Tibial artery (tissue), 4 donors: ENCODE results near the gene TMEM51.

Experiments used
- DNase-seq, 2 donors: peaks; one replicate each; pipeline ENCODE4 v3.0.0-alpha.2; 2019
- H3K27ac ChIP-seq, 2 donors: fragments of 200-600 bp; sonication (generic) in 1 of 2; 1 replicate in 1 of 2; 2 replicates in 1 of 2; pipeline ENCODE4 v1.5.1; 2018 to 2019; ENCODE audit warnings: mild to moderate bottlenecking in 1 of 2
- H3K27me3 ChIP-seq, 2 donors: fragments of 200-600 bp; sonication (generic) in 1 of 2; one replicate each; pipeline versions ENCODE4 v1.5.1 to v1.6.0; 2016 to 2019
- H3K36me3 ChIP-seq, 3 donors: fragments of 200-600 bp; sonication (generic) in 2 of 3; one replicate each; pipeline ENCODE4 v1.5.1; 2016 to 2019; ENCODE audit warnings: mild to moderate bottlenecking in 2 of 3
- H3K4me1 ChIP-seq, 4 donors: fragments of 200-600 bp; sonication (generic) in 2 of 4; 1 replicate in 3 of 4; 2 replicates in 1 of 4; pipeline ENCODE4 v1.5.1; 2016 to 2019
- H3K4me3 ChIP-seq, 2 donors: fragments of 200-600 bp; sonication (generic) in 1 of 2; 1 replicate in 1 of 2; 2 replicates in 1 of 2; pipeline ENCODE4 v1.5.1; 2018 to 2019; ENCODE audit warnings: mild to moderate bottlenecking in 2 of 2
- H3K9me3 ChIP-seq, 3 donors: fragments of 200-600 bp; sonication (generic) in 1 of 3; one replicate each; pipeline ENCODE4 v1.5.1; 2016 to 2019
- intact Hi-C: fragments of 100-400 bp; cut with DNase I; formaldehyde crosslinking; loops from one replicate; pipeline ENCODE4 v1.15.0; 2023; ENCODE audit warnings: low total_unique reads
- TF ChIP-seq, protein P1 (sequence below), 2 experiments: fragments of 200-600 bp in 1 of 2; fragments of 450-650 bp in 1 of 2; IDR thresholded peaks; one replicate each; pipeline ENCODE4 v1.5.1; 2017 to 2019; ENCODE audit warnings: antibody characterized with exemption in 2 of 2, mild to moderate bottlenecking in 1 of 2, moderate library complexity in 1 of 2

Gene TMEM51

DNA sequence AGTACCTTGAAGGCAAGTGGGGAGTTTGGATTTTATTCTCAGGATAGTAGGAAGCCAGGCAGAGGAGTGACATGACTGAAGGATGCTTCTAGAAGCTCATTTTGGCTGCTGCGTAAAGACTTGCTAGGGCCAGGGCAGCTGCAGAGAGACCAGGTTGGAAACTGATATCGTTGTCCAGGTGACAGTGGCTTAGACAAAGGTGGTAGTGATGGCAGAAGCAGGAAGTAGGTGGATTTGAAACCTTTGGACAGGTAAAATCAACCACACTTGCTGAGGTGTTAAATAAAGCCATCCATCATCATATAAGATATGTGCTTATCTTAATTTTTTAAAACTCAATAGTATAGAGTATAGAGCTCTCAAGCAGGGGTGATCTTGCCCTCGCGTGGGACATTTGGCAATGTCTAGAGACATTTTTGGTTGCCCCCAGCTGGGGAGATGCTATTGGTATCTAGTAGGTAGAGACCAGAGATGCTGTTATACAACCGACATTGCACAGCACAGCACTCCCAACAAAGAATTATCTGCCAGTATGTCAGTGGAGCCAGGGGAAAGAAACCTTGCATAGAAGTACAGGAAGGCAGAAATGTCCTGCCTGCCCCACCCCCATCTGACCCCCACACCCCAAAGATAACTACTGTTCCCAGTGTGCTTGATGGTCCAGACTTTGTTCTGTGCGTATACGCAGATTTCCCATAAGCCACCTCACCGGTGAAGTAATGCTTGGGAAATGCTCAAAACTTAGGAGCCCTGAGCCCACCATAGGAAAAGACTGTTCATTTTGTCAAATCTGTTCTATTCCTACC is 31.1 kb downstream of the TMEM51 start:
- H3K4me1 ChIP-seq = peaks cover 0 to 16% (median 1%) of the 10 kb centered on the region in 4 donors
- intact Hi-C loops = no loop called here
- H3K27ac ChIP-seq = no peak overlapping the region
- H3K9me3 ChIP-seq = no peaks in the 10 kb centered on the region
- no peaks in the 10 kb centered on the region for H3K36me3 ChIP-seq
- TF ChIP-seq, protein P1, sequence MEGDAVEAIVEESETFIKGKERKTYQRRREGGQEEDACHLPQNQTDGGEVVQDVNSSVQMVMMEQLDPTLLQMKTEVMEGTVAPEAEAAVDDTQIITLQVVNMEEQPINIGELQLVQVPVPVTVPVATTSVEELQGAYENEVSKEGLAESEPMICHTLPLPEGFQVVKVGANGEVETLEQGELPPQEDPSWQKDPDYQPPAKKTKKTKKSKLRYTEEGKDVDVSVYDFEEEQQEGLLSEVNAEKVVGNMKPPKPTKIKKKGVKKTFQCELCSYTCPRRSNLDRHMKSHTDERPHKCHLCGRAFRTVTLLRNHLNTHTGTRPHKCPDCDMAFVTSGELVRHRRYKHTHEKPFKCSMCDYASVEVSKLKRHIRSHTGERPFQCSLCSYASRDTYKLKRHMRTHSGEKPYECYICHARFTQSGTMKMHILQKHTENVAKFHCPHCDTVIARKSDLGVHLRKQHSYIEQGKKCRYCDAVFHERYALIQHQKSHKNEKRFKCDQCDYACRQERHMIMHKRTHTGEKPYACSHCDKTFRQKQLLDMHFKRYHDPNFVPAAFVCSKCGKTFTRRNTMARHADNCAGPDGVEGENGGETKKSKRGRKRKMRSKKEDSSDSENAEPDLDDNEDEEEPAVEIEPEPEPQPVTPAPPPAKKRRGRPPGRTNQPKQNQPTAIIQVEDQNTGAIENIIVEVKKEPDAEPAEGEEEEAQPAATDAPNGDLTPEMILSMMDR (IDR thresholded peaks at IDR 0.05) = no peak
- DNase-seq = no peak
- no peak overlapping the region for H3K4me3 ChIP-seq
- H3K27me3 ChIP-seq = no peaks in the 10 kb centered on the region

DNA sequence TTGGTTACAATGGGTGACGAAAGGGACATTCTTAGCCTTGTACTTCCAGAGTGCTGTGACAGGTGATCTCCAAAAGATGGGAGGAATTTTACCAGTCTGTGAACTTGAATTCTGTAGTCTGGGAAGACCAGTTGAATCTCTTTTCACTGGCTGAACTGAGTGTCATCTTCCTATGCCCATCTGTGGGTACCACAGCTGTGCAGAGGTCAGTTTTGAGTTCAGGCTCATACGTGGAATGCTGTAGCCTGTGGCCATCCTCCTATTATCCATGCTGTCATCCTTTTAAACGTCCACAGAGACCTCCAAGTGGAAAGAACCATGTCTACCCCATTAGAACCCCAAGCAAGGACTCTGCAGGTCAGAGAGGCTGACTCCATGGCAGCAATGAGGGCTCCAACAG is 32.1 kb downstream of the TMEM51 start:
- H3K27me3 ChIP-seq = no peaks in the 10 kb centered on the region
- no peaks in the 10 kb centered on the region for H3K36me3 ChIP-seq
- DNase-seq = no peak
- TF ChIP-seq, protein P1 (IDR thresholded peaks at IDR 0.05) = no peak
- peaks cover 0 to 15% (median 1%) of the 10 kb centered on the region in 4 donors for H3K4me1 ChIP-seq
- H3K9me3 ChIP-seq = no peaks in the 10 kb centered on the region
- intact Hi-C loops = no loop called here
- H3K27ac ChIP-seq = no peak overlapping the region
- H3K4me3 ChIP-seq = no peak overlapping the region

DNA sequence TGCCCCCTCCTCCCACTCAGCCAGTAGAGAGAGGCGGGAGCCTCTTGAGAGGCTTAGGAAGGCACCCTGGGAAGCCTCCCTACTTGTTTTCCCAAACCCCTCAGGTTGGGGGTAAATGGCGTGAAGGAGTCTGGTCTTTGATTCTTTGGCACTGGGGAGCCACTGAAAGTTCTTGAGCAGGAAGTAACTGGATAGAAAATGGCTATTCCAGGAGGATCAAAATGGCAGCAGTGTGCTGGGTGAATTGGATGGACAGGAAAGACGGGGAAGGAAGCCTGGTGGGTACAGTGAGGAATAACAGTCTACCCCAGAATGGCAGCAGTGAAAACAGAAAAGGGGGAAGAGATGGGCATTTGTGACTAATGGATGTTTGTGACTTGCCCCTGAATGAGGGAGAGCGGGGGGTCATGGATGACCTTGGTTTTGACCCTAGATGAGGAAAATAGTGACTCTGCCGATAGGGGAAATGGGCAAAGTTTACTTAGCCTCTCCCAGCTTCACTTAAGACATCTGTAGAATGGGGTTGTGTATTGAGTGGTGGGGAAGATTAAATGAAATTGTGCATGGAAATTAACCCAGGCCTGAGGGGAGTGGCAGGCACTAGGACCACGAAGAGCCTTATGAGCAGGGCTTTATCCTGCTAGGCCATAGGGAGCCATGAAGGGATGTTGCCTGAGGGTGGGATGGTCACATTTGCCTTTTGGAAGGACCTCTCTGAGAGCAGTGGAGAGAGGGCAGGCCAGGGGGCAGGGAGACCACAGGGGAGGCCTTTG is 32.7 kb downstream of the TMEM51 start:
- intact Hi-C loops = no loop called here
- TF ChIP-seq, protein P1 (IDR thresholded peaks at IDR 0.05) = no peak
- peaks cover 0 to 15% (median 1%) of the 10 kb centered on the region in 4 donors for H3K4me1 ChIP-seq
- DNase-seq = no peak
- no peak overlapping the region for H3K27ac ChIP-seq
- no peaks in the 10 kb centered on the region for H3K27me3 ChIP-seq
- H3K36me3 ChIP-seq = no peaks in the 10 kb centered on the region
- H3K4me3 ChIP-seq = no peak overlapping the region
- no peaks in the 10 kb centered on the region for H3K9me3 ChIP-seq

DNA sequence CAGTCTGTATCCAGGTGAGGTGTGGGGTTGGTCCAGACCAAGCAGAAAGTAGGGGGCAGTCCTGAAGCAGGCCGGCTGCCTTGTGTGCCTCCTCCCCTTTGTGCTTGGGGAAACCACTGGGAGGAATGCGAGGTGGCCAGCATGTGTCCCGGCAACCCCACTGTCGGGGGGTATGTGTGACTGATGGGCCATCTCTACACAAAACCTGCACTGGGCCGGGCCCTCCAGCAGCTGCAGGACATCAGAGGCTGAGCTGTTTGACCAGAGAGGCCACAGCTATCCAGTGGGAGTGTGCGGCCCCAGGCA is 33.3 kb downstream of the TMEM51 start:
- H3K4me3 ChIP-seq = no peak overlapping the region
- no peak overlapping the region for H3K27ac ChIP-seq
- TF ChIP-seq, protein P1 (IDR thresholded peaks at IDR 0.05) = no peak
- no peaks in the 10 kb centered on the region for H3K9me3 ChIP-seq
- H3K27me3 ChIP-seq = no peaks in the 10 kb centered on the region
- peaks cover 0 to 15% (median 1%) of the 10 kb centered on the region in 4 donors for H3K4me1 ChIP-seq
- intact Hi-C loops = no loop called here
- no peak for DNase-seq
- no peaks in the 10 kb centered on the region for H3K36me3 ChIP-seq

DNA sequence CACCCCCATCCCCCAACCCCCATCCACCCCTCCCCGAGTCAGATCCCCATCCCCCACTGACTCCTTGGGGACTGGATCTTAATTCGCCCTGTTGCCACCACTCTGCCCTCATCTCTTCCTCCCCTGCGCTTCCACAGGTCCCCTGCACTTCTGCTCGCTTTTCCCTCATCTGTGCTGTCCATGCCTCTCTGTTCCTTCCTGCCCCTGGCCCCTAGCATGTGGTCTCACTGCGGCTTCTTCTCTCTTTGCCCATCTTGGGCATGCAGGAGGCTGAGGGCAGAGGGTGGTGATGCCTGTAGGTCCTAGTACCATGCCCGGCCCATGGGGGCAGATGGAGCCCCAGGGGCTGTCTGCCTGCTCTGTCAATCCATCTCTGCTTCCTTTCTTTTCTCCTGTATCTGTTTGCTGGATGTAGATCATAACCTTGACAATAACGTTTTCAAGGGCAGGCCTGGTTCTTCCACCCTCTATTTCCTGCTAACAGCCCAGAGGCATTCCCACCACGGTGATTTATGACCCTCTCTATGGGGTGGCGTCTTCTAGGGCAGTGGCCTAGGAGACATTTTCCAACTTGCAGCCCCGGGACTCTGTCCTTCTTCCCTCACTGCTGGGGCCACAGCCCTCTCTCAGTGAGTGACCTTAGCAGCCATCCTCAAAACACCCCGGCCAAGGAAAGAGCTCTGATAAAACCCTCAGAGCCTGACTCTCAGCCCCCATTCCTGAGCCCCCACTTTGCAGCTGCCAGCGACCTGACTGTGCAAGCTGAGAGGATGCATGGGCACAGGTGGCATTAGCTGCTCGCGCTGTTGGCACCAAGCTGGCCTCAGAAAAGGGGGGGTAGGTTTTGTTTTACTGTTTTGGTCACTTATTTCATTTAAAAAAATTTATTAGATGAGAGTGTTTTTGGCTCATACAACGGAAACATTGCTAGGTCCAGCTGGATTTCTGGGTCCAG is 33.9 kb downstream of the TMEM51 start:
- Histone ChIP-seq H3K27me3 (no peaks in the 10 kb centered on the region), H3K4me3 (no peak overlapping the region), H3K27ac (no peak overlapping the region), H3K4me1 (peaks cover 0 to 15% (median 1%) of the 10 kb centered on the region in 4 donors), H3K9me3 (no peaks in the 10 kb centered on the region), H3K36me3 (no peaks in the 10 kb centered on the region)
- TF ChIP-seq, protein P1 (IDR thresholded peaks at IDR 0.05) = no peak
- intact Hi-C loops = no loop called here
- no peak for DNase-seq
